Erythroblast (primary cell): ENCODE measurements around the gene CAMKMT.

Experiments
- GATA1 ChIP-seq: IDR thresholded peaks from 2 replicates; pipeline ENCODE4 v1.6.1; 2011; ENCODE audit warnings: low read depth, mild to moderate bottlenecking, control low read depth, low read length, moderate library complexity
- POLR2A ChIP-seq: IDR thresholded peaks from 2 replicates; pipeline ENCODE4 v1.6.1; 2011; ENCODE audit warnings: mild to moderate bottlenecking, low read length

GRCh38 chr2:44547718-44548117 is 186.0 kb downstream of the CAMKMT start:
- no peak for TF ChIP-seq POLR2A
- no peak for TF ChIP-seq GATA1
